SIG-M5 (cell line): ENCODE measurements around the gene ABCB1.

Experiments used
- DNase-seq: peaks from one replicate; lab custom pipeline; 2025; lab: John Stamatoyannopoulos, UW

The ABCB1 gene

GRCh38 chr7:87512906-87513305, 87.8 kb downstream of the ABCB1 start:
- DNase-seq, result no peak

GRCh38 chr7:87511510-87511909, 89.2 kb downstream of the ABCB1 start:
- no peak for DNase-seq

GRCh38 chr7:87510411-87510875, 90.2 kb downstream of the ABCB1 start:
- no peak for DNase-seq

- no peak for DNase-seq
These were observed 93.2 kb downstream of the ABCB1 start for GRCh38 chr7:87507446-87507845.

- no peak for DNase-seq
These were observed 94.2 kb downstream of the ABCB1 start for GRCh38 chr7:87506246-87507180.

GRCh38 chr7:87505557-87506245, 95.0 kb downstream of the ABCB1 start:
- DNase-seq, result no peak

- DNase-seq, result no peak
These were observed 95.6 kb downstream of the ABCB1 start for GRCh38 chr7:87505122-87505521.

GRCh38 chr7:87499494-87499893, 101.2 kb downstream of the ABCB1 start:
- DNase-seq, result no peak

- no peak for DNase-seq
These were observed 101.8 kb downstream of the ABCB1 start for GRCh38 chr7:87498893-87499292.

GRCh38 chr7:87497482-87497881, 103.2 kb downstream of the ABCB1 start:
- no peak for DNase-seq

- DNase-seq, result no peak
These were observed 105.3 kb downstream of the ABCB1 start for GRCh38 chr7:87495366-87495765.

- no peak for DNase-seq
These were observed 106.2 kb downstream of the ABCB1 start for GRCh38 chr7:87494454-87494853.

- no peak for DNase-seq
These were observed 117.6 kb downstream of the ABCB1 start for GRCh38 chr7:87483131-87483530.

- DNase-seq, result no peak
These were observed 118.6 kb downstream of the ABCB1 start for GRCh38 chr7:87482115-87482514.

GRCh38 chr7:87480386-87480785, 120.3 kb downstream of the ABCB1 start:
- no peak for DNase-seq

- DNase-seq, result no peak
These were observed 120.7 kb downstream of the ABCB1 start for GRCh38 chr7:87479951-87480350.

- DNase-seq, result no peak
These were observed 124.5 kb downstream of the ABCB1 start for GRCh38 chr7:87476179-87476557.

- no peak for DNase-seq
These were observed 125.1 kb downstream of the ABCB1 start, which contains the start of gene ABCB4 for GRCh38 chr7:87475359-87476178. Gene ABCB4, minus strand, starts transcription at chr7:87475680. Its CDS starts 215 bp downstream, at chr7:87475465.

GRCh38 chr7:87474533-87475358, 125.9 kb downstream of the ABCB1 start:
- peak; percentile 79 for DNase-seq

- DNase-seq, result no peak
These were observed 126.7 kb downstream of the ABCB1 start for GRCh38 chr7:87473986-87474385.

GRCh38 chr7:87473192-87473591, 127.5 kb downstream of the ABCB1 start:
- no peak for DNase-seq
